Ovary (tissue), 9 donors: ENCODE measurements around the gene SOCS4. TPM values are rescaled to one million over a fixed set of nuclear protein-coding genes. Genes with fewer than 3 reads are reported as not detected.

Experiments used
- DNase-seq, 5 donors: peaks; one replicate each; pipeline ENCODE4 v3.0.0-alpha.2; 2019 to 2020
- H3K27ac ChIP-seq, 2 donors: fragments of 200-600 bp; one replicate each; pipeline versions ENCODE4 v1.5.1 to v1.8.0; 2019 to 2022
- H3K27me3 ChIP-seq: fragments of 200-600 bp; one replicate; pipeline ENCODE4 v1.8.0; 2022
- H3K36me3 ChIP-seq: fragments of 200-600 bp; sonication (generic); one replicate; pipeline ENCODE4 v1.5.1; 2019
- H3K4me1 ChIP-seq: one replicate; pipeline ENCODE4 v1.8.1; 2013; ENCODE audit warnings: mild to moderate bottlenecking, moderate library complexity; ENCODE audit not compliant: insufficient read depth
- H3K4me3 ChIP-seq: fragments of 200-600 bp; sonication (generic); one replicate; pipeline ENCODE4 v1.5.1; 2017
- H3K9me3 ChIP-seq, 2 donors: fragments of 200-600 bp in 1 of 2; sonication (generic) in 1 of 2; one replicate each; pipeline versions ENCODE4 v1.5.1 to v1.8.1; 2013 to 2019; ENCODE audit warnings: mild to moderate bottlenecking in 1 of 2, moderate library complexity in 1 of 2
- EP300 ChIP-seq: sonication (generic); formaldehyde crosslinking; IDR thresholded peaks from one replicate; pipeline ENCODE4 v1.6.1; 2017; ENCODE audit warnings: antibody characterized with exemption
- POLR2A ChIP-seq: fragments of 450-650 bp; IDR thresholded peaks from one replicate; pipeline ENCODE4 v1.6.1; 2017; ENCODE audit warnings: antibody characterized with exemption, mild to moderate bottlenecking, moderate library complexity
- WGBS, 3 donors: extraction: QIAGEN DNeasy Blood & Tissue Kit in 1 of 3; methylation state at CpG; one replicate each; pipeline versions ENCODE4 v1.1.5 to v1.1.7; 2013 to 2017; 5-methylcytosine and 5-hydroxymethylcytosine counted together
- intact Hi-C, 4 donors: fragments of 100-400 bp; cut with DNase I; formaldehyde crosslinking; loops; one replicate each; pipeline versions ENCODE4 v1.11.0 to v1.15.1; 2022 to 2023
- polyA plus RNA-seq, 2 donors: library from polyadenylated mRNA; stranded (reverse); fragments of 200-250 nt in 1 of 2; fragments of 350-450 nt in 1 of 2; fragmentation: Illumina TruSeq in 1 of 2; extraction: RNeasy Lipid Tissue Mini Kit (QIAGEN cat#74804) in 1 of 2; gene quantifications; one replicate each; pipeline ENCODE4 v1.2.3, GENCODE V29; 2013 to 2014
- total RNA-seq, 7 donors: library from RNA; depleted of rRNA in 2 of 7; stranded (reverse); fragments of >200 nt in 2 of 7; fragmentation: NEBNext Ultra II Directional in 3 of 7; extraction: Animal tissue kit (Norgen Biotek cat#: 25700) in 3 of 7; gene quantifications; one replicate each; pipeline versions ENCODE4 v1.1.0 to v1.2.4, GENCODE V29; 2016 to 2023
- TF ChIP-seq, protein P1 (sequence below), 3 donors: fragments of 450-650 bp in 2 of 3; fragments of 200-600 bp in 1 of 3; IDR thresholded peaks; one replicate each; pipeline versions ENCODE4 v1.5.1 to v1.8.0; 2016 to 2022; ENCODE audit warnings: antibody characterized with exemption in 3 of 3, mild to moderate bottlenecking in 1 of 3
- donor health status: DM: no; HTN: no; CAD: no; lungs with moderate emphysema.
- donor health status: DM: no; HTN: no; CAD: no.
- donor health status: Bipolar disorder and iron deficiency.
- donor health status: DM: yes; HTN: yes; CAD: no.
- donor health status: DM: no; HTN: no; CAD: no.
- donor health status: DM: yes; HTN: yes; CAD: no.

The SOCS4 gene
- total and polyA plus RNA-seq, 9 donors, result 3.5 to 31.1 (median 14.9) TPM

- TF ChIP-seq, protein P1, sequence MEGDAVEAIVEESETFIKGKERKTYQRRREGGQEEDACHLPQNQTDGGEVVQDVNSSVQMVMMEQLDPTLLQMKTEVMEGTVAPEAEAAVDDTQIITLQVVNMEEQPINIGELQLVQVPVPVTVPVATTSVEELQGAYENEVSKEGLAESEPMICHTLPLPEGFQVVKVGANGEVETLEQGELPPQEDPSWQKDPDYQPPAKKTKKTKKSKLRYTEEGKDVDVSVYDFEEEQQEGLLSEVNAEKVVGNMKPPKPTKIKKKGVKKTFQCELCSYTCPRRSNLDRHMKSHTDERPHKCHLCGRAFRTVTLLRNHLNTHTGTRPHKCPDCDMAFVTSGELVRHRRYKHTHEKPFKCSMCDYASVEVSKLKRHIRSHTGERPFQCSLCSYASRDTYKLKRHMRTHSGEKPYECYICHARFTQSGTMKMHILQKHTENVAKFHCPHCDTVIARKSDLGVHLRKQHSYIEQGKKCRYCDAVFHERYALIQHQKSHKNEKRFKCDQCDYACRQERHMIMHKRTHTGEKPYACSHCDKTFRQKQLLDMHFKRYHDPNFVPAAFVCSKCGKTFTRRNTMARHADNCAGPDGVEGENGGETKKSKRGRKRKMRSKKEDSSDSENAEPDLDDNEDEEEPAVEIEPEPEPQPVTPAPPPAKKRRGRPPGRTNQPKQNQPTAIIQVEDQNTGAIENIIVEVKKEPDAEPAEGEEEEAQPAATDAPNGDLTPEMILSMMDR (IDR thresholded peaks at IDR 0.05), result no peak
- TF ChIP-seq POLR2A (no peak), EP300 (no peak)
- H3K36me3 ChIP-seq, result no peaks in the 10 kb centered on the region
- peaks cover 6% of the 10 kb centered on the region for H3K4me1 ChIP-seq
- no peak overlapping the region for H3K4me3 ChIP-seq
- DNase-seq, result no peak
- 6 to 25% (median 19%) methylated on average over 2 of the region's 2 CpGs for WGBS, 3 donors
- intact Hi-C loops, result no loop called here
- H3K27me3 ChIP-seq, result no peaks in the 10 kb centered on the region
- H3K9me3 ChIP-seq, result no peaks in the 10 kb centered on the region
- no peak overlapping the region for H3K27ac ChIP-seq
These were observed 38.4 kb downstream of the SOCS4 start for GRCh38 chr14:55065411-55065810.

GRCh38 chr14:55066223-55066622, 39.2 kb downstream of the SOCS4 start:
- Histone ChIP-seq H3K9me3 (no peaks in the 10 kb centered on the region), H3K27me3 (no peaks in the 10 kb centered on the region), H3K4me1 (peaks cover 6% of the 10 kb centered on the region), H3K36me3 (no peaks in the 10 kb centered on the region), H3K4me3 (no peak overlapping the region), H3K27ac (no peak overlapping the region)
- no peak for DNase-seq
- 71 to 80% (median 73%) methylated on average over 1 of the region's 1 CpG for WGBS, 3 donors
- intact Hi-C loops, result no loop called here
- TF ChIP-seq POLR2A, result no peak
- TF ChIP-seq, protein P1 (IDR thresholded peaks at IDR 0.05), result no peak
- TF ChIP-seq EP300, result no peak

DNA sequence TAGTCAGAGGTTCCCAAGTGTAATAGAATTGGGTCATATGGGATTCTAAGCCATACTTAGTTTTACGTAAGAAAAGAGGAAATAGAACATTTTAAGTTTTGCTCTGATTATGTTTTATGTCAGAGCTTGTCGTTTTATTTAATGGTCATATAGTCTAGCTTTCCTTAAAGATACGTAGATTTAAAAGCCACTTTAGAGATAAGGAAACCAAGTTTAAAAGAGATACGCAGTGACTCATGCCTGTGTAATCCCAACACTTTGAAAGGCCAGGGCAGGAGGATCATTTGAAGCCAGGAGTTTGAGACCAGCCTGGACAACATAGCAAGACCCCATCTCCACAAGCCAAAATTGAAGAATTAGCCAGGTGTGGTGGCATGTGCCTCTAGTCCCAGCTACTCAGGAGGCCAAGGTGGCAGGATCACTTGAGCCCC, 44.0 kb downstream of the SOCS4 start:
- H3K27ac ChIP-seq, result no peak overlapping the region
- H3K4me1 ChIP-seq, result peaks cover 2% of the 10 kb centered on the region
- no peaks in the 10 kb centered on the region for H3K27me3 ChIP-seq
- TF ChIP-seq, protein P1 (IDR thresholded peaks at IDR 0.05), result no peak
- no peak for TF ChIP-seq POLR2A
- TF ChIP-seq EP300, result no peak
- 58 to 68% (median 59%) methylated on average over 4 of the region's 4 CpGs for WGBS, 3 donors
- H3K4me3 ChIP-seq, result no peak overlapping the region
- H3K36me3 ChIP-seq, result no peaks in the 10 kb centered on the region
- no peaks in the 10 kb centered on the region for H3K9me3 ChIP-seq
- DNase-seq, result no peak
- intact Hi-C loops, result no loop called here

DNA sequence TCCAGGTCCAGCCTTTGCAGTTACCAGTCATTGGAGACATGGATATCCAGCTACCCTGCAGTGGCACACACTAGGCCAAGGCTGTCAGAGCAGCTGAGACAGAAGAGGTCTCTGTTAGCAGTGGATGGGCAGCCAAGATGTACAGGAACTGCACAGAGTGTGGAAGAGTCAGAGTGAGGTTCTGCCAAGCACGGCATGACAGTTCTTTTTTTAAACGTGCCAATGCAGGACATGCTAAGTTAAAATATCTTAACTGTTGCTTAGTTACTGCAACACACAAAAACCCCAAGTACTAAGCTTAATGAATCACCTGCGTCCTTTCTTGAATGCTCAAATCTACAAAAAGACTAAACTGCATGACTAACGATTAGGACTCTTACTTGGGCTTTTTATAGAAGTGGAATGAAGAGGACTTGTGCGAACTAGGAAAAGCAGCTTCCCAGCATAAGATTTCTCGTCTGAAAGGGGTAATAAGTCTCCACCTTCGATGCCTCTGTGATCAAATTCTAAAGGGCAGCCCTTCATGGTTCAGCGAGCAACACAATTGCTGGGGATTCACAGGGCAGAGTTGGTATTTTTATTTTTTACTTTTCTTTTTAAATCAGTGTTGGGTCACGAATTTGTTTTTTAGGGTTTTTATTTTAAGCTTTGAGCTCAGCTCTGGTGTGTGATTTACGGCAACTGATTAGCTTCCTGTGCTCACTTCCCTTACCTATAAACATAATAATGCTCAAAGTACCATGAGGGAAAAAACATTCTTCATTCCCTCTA, 45.0 kb downstream of the SOCS4 start:
- Histone ChIP-seq H3K4me1 (peaks cover 2% of the 10 kb centered on the region), H3K27me3 (no peaks in the 10 kb centered on the region), H3K27ac (no peak overlapping the region), H3K4me3 (no peak overlapping the region), H3K9me3 (no peaks in the 10 kb centered on the region), H3K36me3 (no peaks in the 10 kb centered on the region)
- TF ChIP-seq EP300, result no peak
- TF ChIP-seq POLR2A, result no peak
- TF ChIP-seq, protein P1 (IDR thresholded peaks at IDR 0.05), result no peak
- WGBS, 3 donors, result 6 to 9% (median 6%) methylated on average over 10 of the region's 10 CpGs
- intact Hi-C loops, result no loop called here
- peak in 1 of 5 donors; percentile 33 for DNase-seq
